Measurements from ENCODE around the gene MUCL3.

- TF ChIP-seq CTCF (IDR thresholded peaks at IDR 0.05; ENCODE audit: low read length) (no peak), EZH2 (IDR thresholded peaks at IDR 0.05; ENCODE audit: borderline replicate concordance, low read length) (no peak)
These were observed 2.0 kb upstream of the MUCL3 start for GRCh38 chr6:30938730-30939129.
